Stomach smooth muscle (tissue), 2 donors: ENCODE data around the gene SPPL3.

Experiments used
- H3K27ac ChIP-seq: one replicate; pipeline ENCODE4 v1.7.0; 2013; ENCODE audit warnings: mild to moderate bottlenecking, low read length, inconsistent platforms
- H3K27me3 ChIP-seq, 2 donors: one replicate each; pipeline ENCODE4 v1.7.0; 2013; ENCODE audit warnings: low read length in 2 of 2; ENCODE audit not compliant: insufficient read depth in 2 of 2, control insufficient read depth in 1 of 2
- H3K36me3 ChIP-seq, 2 donors: one replicate each; pipeline ENCODE4 v1.7.0; 2013; ENCODE audit warnings: low read length in 2 of 2; ENCODE audit not compliant: control insufficient read depth in 2 of 2, insufficient read depth in 2 of 2
- H3K4me1 ChIP-seq: one replicate; pipeline ENCODE4 v1.7.0; 2013; ENCODE audit warnings: low read length; ENCODE audit not compliant: control insufficient read depth, insufficient read depth
- H3K4me3 ChIP-seq, 2 donors: one replicate each; pipeline ENCODE4 v1.7.0; 2013; ENCODE audit warnings: low read length in 2 of 2
- H3K9ac ChIP-seq, 2 donors: one replicate each; pipeline ENCODE4 v1.7.0; 2013; ENCODE audit warnings: low read length in 2 of 2, mild to moderate bottlenecking in 1 of 2
- H3K9me3 ChIP-seq, 2 donors: one replicate each; pipeline ENCODE4 v1.7.0; 2013; ENCODE audit warnings: low read length in 2 of 2; ENCODE audit not compliant: control insufficient read depth in 2 of 2
- donor health status: healthy.
- donor health status: Pancreatic carcinoma.

SPPL3 gene

DNA sequence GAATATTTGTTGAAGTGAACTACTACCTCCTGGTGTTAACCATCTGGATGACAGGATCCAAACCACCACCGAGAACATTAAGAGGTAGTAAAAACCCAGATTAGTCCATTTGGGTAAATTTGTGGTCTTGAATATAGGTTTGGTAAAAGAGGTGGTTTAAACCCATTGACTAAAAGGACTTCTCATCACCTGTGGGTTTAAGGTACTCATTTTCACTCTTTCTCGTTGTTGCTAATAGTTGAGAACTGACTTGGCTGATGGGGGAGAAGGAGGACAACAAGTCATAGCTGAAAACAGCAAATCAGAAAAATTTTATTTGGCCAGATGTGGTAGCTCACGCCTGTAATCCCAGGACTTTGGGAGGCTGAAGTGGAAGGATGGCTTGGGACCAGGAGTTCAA, 119.4 kb downstream of the SPPL3 start:
- Histone ChIP-seq H3K27ac (no peak overlapping the region), H3K4me3 (no peak overlapping the region), H3K36me3 (peaks cover 11 to 19% of the 10 kb centered on the region in 2 donors), H3K9me3 (no peaks in the 10 kb centered on the region), H3K27me3 (no peaks in the 10 kb centered on the region), H3K9ac (no peak overlapping the region), H3K4me1 (no peaks in the 10 kb centered on the region)

- no peaks in the 10 kb centered on the region for H3K27me3 ChIP-seq
- H3K36me3 ChIP-seq, result peaks cover 11 to 20% of the 10 kb centered on the region in 2 donors
- no peak overlapping the region for H3K9ac ChIP-seq
- no peaks in the 10 kb centered on the region for H3K9me3 ChIP-seq
- H3K27ac ChIP-seq, result no peak overlapping the region
- H3K4me3 ChIP-seq, result no peak overlapping the region
- H3K4me1 ChIP-seq, result no peaks in the 10 kb centered on the region
These were observed 121.0 kb downstream of the SPPL3 start for GRCh38 chr12:120783197-120783596.

GRCh38 chr12:120775862-120776552, 128.2 kb downstream of the SPPL3 start:
- H3K4me3 ChIP-seq, result no peak overlapping the region
- H3K9ac ChIP-seq, result no peak overlapping the region
- no peak overlapping the region for H3K27ac ChIP-seq
- H3K36me3 ChIP-seq, result peaks cover 8 to 13% of the 10 kb centered on the region in 2 donors
- H3K27me3 ChIP-seq, result no peaks in the 10 kb centered on the region
- H3K9me3 ChIP-seq, result no peaks in the 10 kb centered on the region
- no peaks in the 10 kb centered on the region for H3K4me1 ChIP-seq

- Histone ChIP-seq H3K4me3 (no peak overlapping the region), H3K4me1 (no peaks in the 10 kb centered on the region), H3K9ac (no peak overlapping the region), H3K36me3 (peaks cover 5 to 15% of the 10 kb centered on the region in 2 donors), H3K27me3 (no peaks in the 10 kb centered on the region), H3K9me3 (no peaks in the 10 kb centered on the region), H3K27ac (no peak overlapping the region)
These were observed 129.8 kb downstream of the SPPL3 start for GRCh38 chr12:120774169-120774916.

DNA sequence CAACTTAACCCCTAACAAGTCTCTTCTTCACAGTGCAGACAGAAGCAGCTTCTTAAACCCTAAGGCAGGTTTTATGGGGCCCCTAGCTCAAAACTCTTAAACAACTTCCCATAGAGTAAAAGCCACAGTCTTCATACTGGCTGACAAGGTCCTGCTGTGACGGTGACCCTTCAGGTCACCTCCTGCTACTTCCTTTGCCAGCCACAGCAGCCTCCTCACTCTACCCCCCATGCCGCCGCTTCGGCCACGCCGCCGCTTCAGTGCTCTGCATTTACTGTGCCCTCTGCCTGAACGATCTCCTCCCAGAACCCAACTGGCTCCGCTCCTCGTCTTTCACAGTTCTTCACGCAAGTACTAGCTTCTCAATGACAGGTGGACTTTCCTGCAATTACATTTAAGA, 133.1 kb downstream of the SPPL3 start:
- no peaks in the 10 kb centered on the region for H3K4me1 ChIP-seq
- H3K9me3 ChIP-seq, result no peaks in the 10 kb centered on the region
- no peak overlapping the region for H3K4me3 ChIP-seq
- peaks cover 21 to 38% of the 10 kb centered on the region in 2 donors for H3K36me3 ChIP-seq
- H3K9ac ChIP-seq, result no peak overlapping the region
- H3K27me3 ChIP-seq, result no peaks in the 10 kb centered on the region
- H3K27ac ChIP-seq, result no peak overlapping the region

- Histone ChIP-seq H3K27ac (no peak overlapping the region), H3K9me3 (no peaks in the 10 kb centered on the region), H3K4me3 (no peak overlapping the region), H3K4me1 (peaks cover under 1% of the 10 kb centered on the region), H3K36me3 (peaks cover 33 to 45% of the 10 kb centered on the region in 2 donors), H3K27me3 (no peaks in the 10 kb centered on the region), H3K9ac (no peak overlapping the region)
These were observed 136.8 kb downstream of the SPPL3 start for GRCh38 chr12:120767071-120768024.

DNA sequence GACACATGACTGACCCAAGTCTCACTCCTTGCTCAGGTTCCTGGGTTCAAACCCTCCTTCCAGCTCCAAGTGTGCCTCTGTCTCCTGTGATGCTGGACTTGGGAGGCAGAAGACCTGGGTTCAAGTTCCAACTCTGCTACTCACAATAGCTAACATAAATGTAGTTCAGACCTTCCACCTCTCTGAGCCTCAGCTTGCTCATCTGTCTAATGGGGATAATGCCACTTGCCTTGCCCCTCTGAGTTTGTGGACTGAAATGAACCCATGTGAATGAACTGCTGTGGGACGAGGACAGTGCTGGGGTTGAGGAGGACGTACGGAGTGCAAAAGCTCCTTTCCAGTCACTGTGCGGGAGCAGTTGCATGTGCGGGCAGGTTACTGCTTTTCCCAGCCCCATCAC, 137.6 kb downstream of the SPPL3 start:
- peaks cover 33 to 43% of the 10 kb centered on the region in 2 donors for H3K36me3 ChIP-seq
- H3K4me1 ChIP-seq, result peaks cover 8% of the 10 kb centered on the region
- no peak overlapping the region for H3K9ac ChIP-seq
- H3K9me3 ChIP-seq, result no peaks in the 10 kb centered on the region
- H3K27ac ChIP-seq, result no peak overlapping the region
- no peak overlapping the region for H3K4me3 ChIP-seq
- no peaks in the 10 kb centered on the region for H3K27me3 ChIP-seq

GRCh38 chr12:120764816-120765215, 139.3 kb downstream of the SPPL3 start:
- Histone ChIP-seq H3K4me1 (peaks cover 19% of the 10 kb centered on the region), H3K9me3 (no peaks in the 10 kb centered on the region), H3K27me3 (no peaks in the 10 kb centered on the region), H3K36me3 (peaks cover 33 to 47% of the 10 kb centered on the region in 2 donors), H3K4me3 (no peak overlapping the region), H3K9ac (no peak overlapping the region), H3K27ac (no peak overlapping the region)

- peaks cover 33 to 39% of the 10 kb centered on the region in 2 donors for H3K36me3 ChIP-seq
These were observed 140.9 kb downstream of the SPPL3 start for GRCh38 chr12:120763250-120763649.

GRCh38 chr12:120762086-120762485, 142.1 kb downstream of the SPPL3 start:
- peak overlapping the region; percentile 5 to 61 for H3K4me3 ChIP-seq
- peaks cover 19% of the 10 kb centered on the region for H3K4me1 ChIP-seq
- peaks cover 26 to 32% of the 10 kb centered on the region in 2 donors for H3K36me3 ChIP-seq
- peak overlapping the region; percentile 57 to 68 for H3K9ac ChIP-seq
- H3K9me3 ChIP-seq, result no peaks in the 10 kb centered on the region
- H3K27me3 ChIP-seq, result no peaks in the 10 kb centered on the region
- peak overlapping the region; percentile 77 for H3K27ac ChIP-seq

More at GRCh38 chr12:120763250-120763649, 140.9 kb downstream of the SPPL3 start:
- no peak overlapping the region for H3K4me3 ChIP-seq
- H3K27ac ChIP-seq, result no peak overlapping the region
- H3K9ac ChIP-seq, result no peak overlapping the region
- peaks cover 19% of the 10 kb centered on the region for H3K4me1 ChIP-seq
- H3K27me3 ChIP-seq, result no peaks in the 10 kb centered on the region
- no peaks in the 10 kb centered on the region for H3K9me3 ChIP-seq
